BJ (cell line): ENCODE results near the gene ASMTL. TPM values are rescaled to one million over a fixed set of nuclear protein-coding genes. Genes with fewer than 3 reads are reported as not detected.
"Not testable (repeated sequence)": the region's sequence is repeated elsewhere in the genome, so short reads cannot be mapped to it uniquely, and the experiment has no call there.

Experiments
- CTCF ChIA-PET: fragments of 350-600 bp; formaldehyde crosslinking; extraction: SDS; loops from one replicate; lab custom pipeline; 2021; ENCODE audit warnings: antibody characterized with exemption, inconsistent platforms; lab: Yijun Ruan, JAX
- POLR2A ChIA-PET: fragments of 300-600 bp; sonication (Branson Sonifier 250); formaldehyde crosslinking; extraction: SDS; loops from one replicate; lab custom pipeline; 2021; ENCODE audit warnings: antibody characterized with exemption; lab: Charles Lee
- DNase-seq: peaks from one replicate; pipeline ENCODE4 v3.0.0-alpha.2; 2011; ENCODE audit warnings: low read depth
- H3K27me3 ChIP-seq: 2 replicates; pipeline ENCODE4 v1.6.0; 2011; ENCODE audit warnings: low read length; ENCODE audit not compliant: control insufficient read depth, insufficient read depth
- H3K36me3 ChIP-seq: 2 replicates; pipeline ENCODE4 v1.5.1; 2011; ENCODE audit warnings: low read length; ENCODE audit not compliant: control insufficient read depth, insufficient read depth
- H3K4me3 ChIP-seq: 2 replicates; pipeline ENCODE4 v1.5.1; 2011; ENCODE audit warnings: low read depth, mild to moderate bottlenecking, control low read depth, low read length
- CTCF ChIP-seq: IDR thresholded peaks from 2 replicates; pipeline ENCODE4 v1.5.1; 2011; ENCODE audit warnings: low read depth, mild to moderate bottlenecking, control low read depth, inconsistent platforms, low read length, moderate library complexity; ENCODE audit not compliant: insufficient read depth
- polyA plus RNA-seq: library from polyadenylated mRNA; depleted of rRNA; stranded (reverse); fragments of >200 nt; gene quantifications from 2 replicates; pipeline ENCODE4 v1.2.3, GENCODE V29; 2011

The ASMTL gene
- polyA plus RNA-seq, 1 experiment = 33.7 TPM

- no peak for DNase-seq
- no peak for TF ChIP-seq CTCF
- Histone ChIP-seq H3K27me3 (no peaks in the 10 kb centered on the region), H3K36me3 (peaks cover 12% of the 10 kb centered on the region), H3K4me3 (no peak overlapping the region)
- POLR2A ChIA-PET = no interaction called here
- CTCF ChIA-PET = no interaction called here
These were observed 18.9 kb downstream of the ASMTL start for GRCh38 chrX:1433646-1434357.

GRCh38 chrX:1430451-1430850, 22.3 kb downstream of the ASMTL start:
- ChIA-PET POLR2A (no interaction called here), CTCF (no interaction called here)
- Histone ChIP-seq H3K27me3 (no peaks in the 10 kb centered on the region), H3K36me3 (peaks cover 14% of the 10 kb centered on the region), H3K4me3 (no peak overlapping the region)
- no peak for DNase-seq
- TF ChIP-seq CTCF = no peak

- POLR2A ChIA-PET = no interaction called here
- CTCF ChIA-PET = no interaction called here
- H3K36me3 ChIP-seq = peaks cover 14% of the 10 kb centered on the region
- H3K4me3 ChIP-seq = no peak overlapping the region
- no peaks in the 10 kb centered on the region for H3K27me3 ChIP-seq
- no peak for DNase-seq
- TF ChIP-seq CTCF = no peak
These were observed 25.0 kb downstream of the ASMTL start for GRCh38 chrX:1427756-1428155.

- H3K27me3 ChIP-seq, POLR2A ChIA-PET, DNase-seq, CTCF ChIA-PET, H3K4me3 ChIP-seq: not testable (repeated sequence)
- peaks cover 14% of the 10 kb centered on the region for H3K36me3 ChIP-seq
These were observed 26.4 kb downstream of the ASMTL start for GRCh38 chrX:1426321-1426720.

GRCh38 chrX:1425381-1425780, 27.3 kb downstream of the ASMTL start:
- POLR2A ChIA-PET = no interaction called here
- TF ChIP-seq CTCF = no peak
- H3K36me3 ChIP-seq = peaks cover 14% of the 10 kb centered on the region
- no peak overlapping the region for H3K4me3 ChIP-seq
- H3K27me3 ChIP-seq = no peaks in the 10 kb centered on the region
- CTCF ChIA-PET = no interaction called here
- DNase-seq = no peak
